ENCODE measurements around the gene ZNF440. TPM values are rescaled to one million over a fixed set of nuclear protein-coding genes. Genes with fewer than 3 reads are reported as not detected.
A peak's percentile ranks its signal among the peaks of the same experiment; 100 is the strongest.
"Not testable (repeated sequence)": the region's sequence is repeated elsewhere in the genome, so short reads cannot be mapped to it uniquely, and the experiment has no call there.

The ZNF440 gene
- polyA plus RNA-seq, 2 of the 4 experiments (the other 2 are of a cell fraction) = 0.03 TPM; not detected in 1

- no peak for FAIRE-seq
- CTCF ChIA-PET = no interaction called here
- Histone ChIP-seq H3K4me2 (no peak overlapping the region), H3K9me3 (no peaks in the 10 kb centered on the region; the same call in 2 of the 3 replicates), H3K4me1 (no peaks in the 10 kb centered on the region), H3K27ac (no peak overlapping the region), H3K4me3 (no peak overlapping the region)
- DNase-seq (ENCODE audit: low read depth in 1 of 2, low spot score in 1 of 2) = no peak
- TF ChIP-seq NPAS2 (CRISPR knock-in tag; IDR thresholded peaks at IDR 0.05; ENCODE audit: borderline replicate concordance) = no peak
- no peak for TF ChIP-seq HMGXB4 (CRISPR knock-in tag; IDR thresholded peaks at IDR 0.05; ENCODE audit: borderline replicate concordance)
- TF ChIP-seq HOXB13 (CRISPR knock-in tag; IDR thresholded peaks at IDR 0.05; ENCODE audit: low read depth) = no peak
- no peak for TF ChIP-seq EHF (CRISPR knock-in tag; IDR thresholded peaks at IDR 0.05)
- TF ChIP-seq MAFK (IDR thresholded peaks at IDR 0.05; ENCODE audit: partially characterized antibody) = no peak
- no peak for TF ChIP-seq PHF8 (IDR thresholded peaks at IDR 0.05; ENCODE audit: borderline replicate concordance, low read depth)
- TF ChIP-seq RFX5 (IDR thresholded peaks at IDR 0.05) = no peak
- TF ChIP-seq BHLHE40 (IDR thresholded peaks at IDR 0.05; ENCODE audit: low read depth, low read length) = no peak
- TF ChIP-seq NFE2L2 (conservative IDR thresholded peaks at IDR 0.05; ENCODE audit: low read length) = no peak
- TF ChIP-seq CHD2 (IDR thresholded peaks at IDR 0.05; ENCODE audit: low read length, partially characterized antibody) = no peak
- no peak for TF ChIP-seq KDM5A (IDR thresholded peaks at IDR 0.05)
- TF ChIP-seq ESRRA (IDR thresholded peaks at IDR 0.05; ENCODE audit: borderline replicate concordance, low read length) = no peak
- no peak for TF ChIP-seq HOXB5 (CRISPR knock-in tag; IDR thresholded peaks at IDR 0.05)
- no peak for TF ChIP-seq GATA3 (IDR thresholded peaks at IDR 0.05; ENCODE audit: borderline replicate concordance)
- no peak for TF ChIP-seq ZSCAN20 (CRISPR knock-in tag; IDR thresholded peaks at IDR 0.05)
- TF ChIP-seq MYC (IDR thresholded peaks at IDR 0.05; ENCODE audit: borderline replicate concordance, low read length) = no peak
- no peak for TF ChIP-seq REST (IDR thresholded peaks at IDR 0.05)
- TF ChIP-seq MAX (IDR thresholded peaks at IDR 0.05) = no peak
- TF ChIP-seq CHD4 (IDR thresholded peaks at IDR 0.05; ENCODE audit: borderline replicate concordance) = no peak
- no peak for ATAC-seq
- POLR2A ChIA-PET = no interaction called here
- WGBS (ENCODE audit: missing lambda C conversion rate) = 14% methylated on average over 4 of the region's 4 CpGs
These were observed 44.1 kb upstream of the ZNF440 start for GRCh38 chr19:11769995-11770394.

GRCh38 chr19:11771520-11771919 is 42.6 kb upstream of the ZNF440 start:
- CTCF ChIA-PET, H3K4me2 ChIP-seq, H3K9me3 ChIP-seq, H3K4me1 ChIP-seq, POLR2A ChIA-PET, H3K27ac ChIP-seq, ATAC-seq, FAIRE-seq, H3K4me3 ChIP-seq: not testable (repeated sequence)
- 25% methylated on average over 11 of the region's 11 CpGs for WGBS (ENCODE audit: missing lambda C conversion rate)
- peak in 1 of 2 experiments; percentile 9 for DNase-seq (ENCODE audit: low read depth in 1 of 2, low spot score in 1 of 2)

GRCh38 chr19:11776669-11777068 is 37.4 kb upstream of the ZNF440 start:
- CTCF ChIA-PET; H3K4me3 ChIP-seq; POLR2A ChIA-PET; H3K9me3 ChIP-seq; H3K4me1 ChIP-seq; H3K4me2 ChIP-seq; FAIRE-seq; H3K27ac ChIP-seq; ATAC-seq; DNase-seq (ENCODE audit: low read depth in 1 of 2, low spot score in 1 of 2): not testable (repeated sequence)
- 44% methylated on average over 11 of the region's 11 CpGs for WGBS (ENCODE audit: missing lambda C conversion rate)
